GM19395 (cell line): ENCODE measurements around the gene TCF12.
A peak's percentile ranks its signal among the peaks of the same experiment; 100 is the strongest.

Experiments used
- ATAC-seq: cut with Tn5 transposase; IDR thresholded peaks from one replicate; pipeline ENCODE4 v1.9.1; 2021; ENCODE audit warnings: mild to moderate bottlenecking, moderate library complexity; ENCODE audit not compliant: unreplicated experiment

The TCF12 gene

DNA sequence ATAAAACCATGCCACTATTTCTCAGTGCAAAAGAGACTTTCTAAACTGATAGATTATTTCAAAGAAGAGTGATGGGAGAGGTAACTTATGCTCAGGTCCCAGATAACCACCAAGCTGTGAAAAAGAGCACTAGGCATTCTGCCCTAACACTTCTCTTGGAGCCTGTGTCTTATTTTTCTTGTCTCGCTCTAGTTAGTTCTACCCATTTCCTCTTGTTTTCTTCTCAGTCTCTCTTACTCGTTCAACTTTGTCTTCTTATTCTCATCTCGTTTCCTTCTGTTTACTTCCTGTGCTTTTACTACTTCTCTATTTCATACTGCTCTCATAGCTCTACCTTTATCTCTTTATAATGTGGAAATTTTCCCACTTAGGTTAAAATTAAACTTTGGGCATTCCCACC is 366.1 kb downstream of the TCF12 start:
- peak; percentile 53 for ATAC-seq

DNA sequence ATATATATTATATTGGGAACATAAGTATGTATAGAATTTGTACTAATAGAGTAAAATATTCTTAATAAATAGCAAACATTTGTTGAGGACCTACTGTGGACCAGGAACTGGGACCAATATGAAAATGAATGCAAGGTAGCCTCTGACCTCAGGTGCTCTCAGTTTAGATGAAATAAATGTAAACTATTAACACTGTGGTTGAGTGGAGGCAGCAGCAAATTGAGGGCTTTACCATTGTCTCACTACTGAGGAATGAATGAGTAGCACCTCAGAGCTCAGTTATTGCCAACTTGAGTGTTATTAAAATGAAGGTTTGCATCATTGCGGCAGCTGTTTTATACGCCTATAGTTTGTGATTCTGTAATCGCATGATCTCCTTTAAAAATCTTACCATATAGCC is 366.9 kb downstream of the TCF12 start:
- peak; percentile 37 for ATAC-seq

DNA sequence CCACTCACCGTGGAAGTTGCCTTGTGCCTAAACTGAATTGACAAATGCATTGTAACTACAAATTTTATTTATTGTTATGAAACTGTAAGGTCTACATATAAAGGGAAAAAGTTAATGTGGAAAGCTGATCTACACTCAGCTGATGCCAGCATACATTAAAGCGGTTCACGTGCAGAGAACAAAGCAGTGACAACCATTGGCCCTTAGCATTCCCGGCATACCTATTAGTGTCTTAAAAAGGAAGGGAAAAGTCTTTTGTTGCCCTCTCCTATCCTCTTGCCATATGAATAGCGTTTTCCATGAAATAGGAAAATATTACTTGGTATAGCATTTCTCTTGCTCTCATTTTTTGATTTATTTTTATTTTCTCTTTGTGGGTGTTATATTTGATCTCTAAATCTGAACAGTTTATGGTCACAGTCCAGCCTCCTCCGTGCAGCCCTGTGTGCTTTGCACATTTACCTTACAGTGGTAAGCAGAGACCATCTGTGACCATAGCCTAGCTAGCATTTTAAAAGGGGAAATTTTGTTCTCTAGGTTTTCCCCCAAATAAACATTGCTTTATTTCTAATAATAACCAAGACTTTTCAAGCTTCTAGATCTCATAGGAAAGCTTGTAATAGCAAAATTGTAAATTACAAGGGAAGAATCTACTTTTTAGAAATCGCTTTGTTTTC is 368.1 kb downstream of the TCF12 start:
- no peak for ATAC-seq

DNA sequence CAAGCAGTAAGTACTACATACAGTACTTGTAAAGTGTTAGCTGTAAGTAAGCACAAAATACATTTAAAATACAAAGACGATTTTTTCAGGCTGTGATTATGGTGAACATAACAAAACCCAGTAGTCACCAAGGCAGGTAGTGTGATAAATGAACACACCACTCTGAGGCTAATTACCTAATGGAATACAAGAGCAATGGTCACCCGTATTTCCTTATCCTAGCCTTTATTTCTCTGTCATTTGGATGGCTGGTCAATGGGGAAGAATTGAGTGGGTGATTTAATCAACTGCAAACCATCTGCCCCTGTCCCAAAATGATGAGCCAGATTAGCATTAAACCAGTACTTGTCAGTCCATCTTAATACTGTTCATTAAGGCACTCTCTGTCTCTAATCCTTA is 368.7 kb downstream of the TCF12 start:
- ATAC-seq: no peak

DNA sequence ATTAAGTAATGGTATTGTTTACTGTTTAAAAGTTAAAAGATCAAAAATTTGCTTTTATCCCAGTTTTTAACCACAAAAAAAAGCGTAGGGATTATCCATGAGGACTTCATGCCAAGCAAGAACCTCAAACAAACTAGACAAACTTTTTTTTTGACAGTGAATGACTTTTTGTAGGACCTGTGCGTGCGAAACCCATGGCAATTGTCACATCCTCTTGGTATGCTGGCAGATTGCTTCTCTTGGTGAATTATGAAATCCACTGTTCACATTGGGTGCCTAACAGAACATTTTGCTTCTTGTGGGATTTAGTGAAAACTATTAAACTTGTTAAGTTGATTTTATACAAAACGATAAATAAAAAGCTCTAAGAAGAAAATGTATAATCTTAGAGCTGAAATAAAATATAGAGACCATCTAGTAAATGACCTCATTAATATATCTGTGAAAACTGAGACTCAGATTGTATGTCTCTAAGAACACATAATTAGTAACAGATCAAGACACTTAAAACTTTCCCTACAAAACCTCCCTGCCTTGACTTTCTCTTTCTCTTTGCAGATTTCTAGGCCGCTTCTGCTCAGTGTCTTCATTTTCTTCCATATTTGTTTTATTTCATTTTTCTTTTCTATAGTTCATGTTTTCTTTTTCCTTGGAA is 370.6 kb downstream of the TCF12 start:
- ATAC-seq: no peak

DNA sequence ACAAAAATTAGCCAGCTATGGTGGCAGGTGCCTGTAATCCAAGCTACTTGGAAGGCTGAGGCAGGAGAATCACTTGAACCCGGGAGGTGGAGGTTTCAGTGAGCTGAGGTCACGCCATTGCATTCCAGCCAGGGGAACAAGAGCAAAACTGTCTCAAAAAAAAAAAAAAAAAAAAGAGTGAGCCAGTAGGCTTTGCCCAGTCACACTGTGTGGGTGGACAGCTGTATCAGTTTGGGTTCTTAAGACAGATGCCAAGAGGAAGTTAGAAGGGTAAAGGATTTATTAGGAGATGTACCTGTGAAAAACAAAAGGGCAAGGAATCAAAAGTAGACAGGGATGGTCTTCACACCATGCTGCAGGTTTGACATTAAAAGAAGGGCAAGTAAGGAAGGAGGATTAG is 371.7 kb downstream of the TCF12 start:
- no peak for ATAC-seq

DNA sequence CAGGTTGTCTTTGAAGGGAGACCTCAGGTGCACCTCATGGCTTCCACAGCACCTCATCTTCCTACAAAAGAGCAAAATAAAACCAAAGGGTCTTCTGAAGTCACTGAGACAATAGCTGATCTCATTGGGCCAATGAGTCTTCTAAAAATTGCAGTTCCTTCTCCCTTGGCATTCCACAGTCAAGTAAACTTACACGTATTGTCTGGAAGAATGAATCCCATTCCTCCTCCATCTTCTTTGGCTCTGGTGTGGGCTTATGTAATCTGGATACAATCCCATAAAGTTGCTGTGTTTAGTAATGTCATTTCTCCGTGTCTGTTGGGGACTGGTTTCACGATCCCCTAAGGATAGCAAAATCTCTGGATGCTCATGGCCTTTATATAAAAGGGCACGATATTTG is 372.4 kb downstream of the TCF12 start:
- no peak for ATAC-seq

DNA sequence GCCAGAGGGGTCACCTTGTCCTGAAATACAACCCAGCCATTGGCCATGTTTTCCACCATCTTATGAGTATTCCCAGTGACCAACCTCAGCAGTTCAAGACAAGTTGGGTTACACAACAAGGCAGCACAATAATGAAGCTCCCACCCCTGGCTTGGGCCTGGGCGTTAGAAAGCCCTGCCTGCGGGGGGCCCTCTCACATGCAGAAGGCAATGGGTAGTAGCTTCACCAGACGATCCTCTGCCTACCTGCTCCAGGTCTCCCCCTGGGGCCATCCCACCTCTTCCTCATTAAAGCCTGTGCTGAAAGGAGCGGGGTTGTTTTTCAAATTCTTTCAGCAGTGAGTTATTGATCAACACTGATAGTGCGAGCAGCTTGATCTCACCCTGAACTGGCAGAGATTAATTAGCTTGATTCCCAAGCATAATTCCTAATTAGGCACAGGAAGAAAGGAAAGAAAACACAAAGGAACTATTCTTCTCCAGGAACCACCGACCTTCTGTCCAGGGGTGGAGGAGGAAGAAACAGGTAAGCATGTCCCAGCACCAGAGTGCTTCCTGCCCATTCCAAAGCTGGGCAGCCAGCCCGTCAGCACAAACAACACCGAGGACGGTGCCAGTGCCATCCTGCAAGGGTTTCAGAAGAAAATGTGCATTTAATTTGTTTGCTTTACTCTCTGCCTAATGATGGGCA is 378.2 kb downstream of the TCF12 start:
- ATAC-seq: no peak

DNA sequence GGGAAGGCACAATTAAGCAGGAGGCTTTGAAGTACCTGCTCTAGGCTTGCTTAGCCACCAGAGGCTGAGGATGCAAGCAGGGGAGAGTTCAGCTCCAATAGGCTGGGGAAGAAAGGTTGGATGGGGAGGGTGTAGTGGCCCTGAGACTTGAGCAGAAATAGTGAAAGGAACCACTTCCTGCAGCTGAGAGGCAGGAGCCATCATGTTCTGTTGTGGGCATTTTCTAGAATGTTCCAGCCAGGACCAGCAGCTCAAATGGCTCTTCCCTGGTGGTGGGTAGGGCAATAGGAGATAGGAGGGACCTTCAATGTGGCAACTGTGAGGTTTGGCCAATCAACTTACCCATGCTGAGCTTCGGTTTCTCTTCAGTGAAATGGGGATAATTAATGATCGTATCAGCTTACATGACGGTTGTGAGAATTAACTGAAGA is 378.7 kb downstream of the TCF12 start:
- ATAC-seq: no peak

DNA sequence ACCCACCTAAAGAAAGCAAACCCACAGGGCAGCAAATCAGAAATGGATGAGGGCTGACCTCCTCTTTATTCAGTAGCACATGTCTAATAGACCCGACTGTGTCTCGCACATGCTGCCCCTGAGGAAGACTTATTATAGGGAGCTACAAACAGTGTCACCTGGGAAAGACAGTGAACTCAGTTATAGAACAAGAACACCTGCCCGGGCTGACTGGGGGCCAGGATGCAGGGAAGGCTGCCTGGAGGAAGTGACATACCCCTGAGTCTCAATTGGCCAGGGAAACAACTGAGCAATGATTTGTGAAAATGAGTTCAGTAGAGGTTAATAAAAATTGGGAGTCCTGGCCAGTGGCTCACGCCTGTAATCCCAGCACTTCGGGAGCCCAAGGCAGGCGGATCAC is 379.2 kb downstream of the TCF12 start:
- ATAC-seq: no peak

DNA sequence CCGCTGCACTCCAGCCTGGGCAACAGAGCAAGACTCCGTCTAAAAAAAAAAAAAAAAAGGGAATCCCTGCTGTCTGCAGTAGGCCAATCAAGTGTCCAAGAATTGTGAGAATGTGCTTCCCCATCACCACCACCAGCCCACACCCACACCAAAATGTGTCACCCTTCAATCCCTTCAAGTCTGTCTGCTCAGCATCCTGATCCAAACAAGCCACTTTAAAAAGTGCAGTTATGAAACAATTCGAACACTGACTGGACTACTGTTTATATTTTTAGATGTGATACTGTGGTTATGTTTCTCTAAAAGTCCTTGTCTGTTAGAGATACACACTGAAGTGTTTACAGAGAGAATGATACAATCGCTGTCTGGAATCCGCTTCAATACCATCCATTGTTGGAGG is 379.8 kb downstream of the TCF12 start:
- no peak for ATAC-seq

DNA sequence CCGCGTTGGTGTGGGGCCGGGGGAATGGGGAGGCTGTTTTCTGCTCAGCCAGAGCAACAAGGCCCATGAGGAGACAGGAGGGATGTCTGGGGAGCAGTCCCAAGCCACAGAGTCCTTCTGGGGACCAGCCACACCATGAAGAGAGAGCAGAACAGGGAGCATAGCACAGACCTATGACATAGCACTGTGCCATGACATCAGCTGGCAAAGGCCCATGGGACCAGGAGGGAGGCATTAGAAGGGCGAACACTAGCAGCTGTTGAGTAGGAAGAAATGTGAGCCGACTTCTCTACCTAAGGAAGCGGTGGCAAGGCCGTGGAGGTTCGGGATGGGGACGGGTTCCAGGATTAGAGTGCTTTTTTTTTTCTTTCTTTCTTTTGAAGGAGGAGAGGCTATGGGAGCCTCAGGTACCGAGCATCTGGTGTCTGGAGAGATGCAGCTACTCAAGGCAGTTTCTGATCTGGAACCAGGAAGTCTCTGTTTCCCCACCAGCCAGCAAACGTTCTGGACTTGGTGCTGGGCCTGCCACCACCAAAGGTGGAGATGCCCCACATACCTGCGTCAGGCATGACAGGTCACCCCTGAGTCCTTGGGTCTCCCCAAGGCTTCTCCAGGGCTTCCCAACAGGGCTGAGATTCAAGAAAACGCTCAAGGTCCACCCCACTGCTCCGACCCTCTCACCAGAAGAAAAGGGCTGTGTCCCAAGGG is 380.6 kb downstream of the TCF12 start:
- no peak for ATAC-seq

DNA sequence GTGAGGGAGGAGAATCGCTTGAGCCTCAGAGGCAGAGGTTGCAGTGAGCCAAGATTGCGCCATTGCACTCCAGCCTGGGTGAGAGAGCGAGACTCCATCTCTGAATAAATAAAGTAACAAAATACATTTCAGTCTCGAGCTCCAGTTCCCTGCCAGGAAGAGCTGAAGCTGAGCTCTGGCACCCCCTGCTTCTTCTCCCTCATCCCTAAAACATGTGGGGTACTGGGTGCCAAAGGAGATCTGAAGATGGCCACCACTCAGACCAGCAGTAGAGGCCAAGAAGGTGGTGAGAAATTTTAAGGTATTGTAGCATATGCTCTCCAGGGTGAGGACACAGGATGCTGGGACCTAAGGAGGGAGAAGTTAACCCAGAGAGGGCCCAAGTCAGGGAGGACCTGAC is 382.9 kb downstream of the TCF12 start:
- no peak for ATAC-seq

DNA sequence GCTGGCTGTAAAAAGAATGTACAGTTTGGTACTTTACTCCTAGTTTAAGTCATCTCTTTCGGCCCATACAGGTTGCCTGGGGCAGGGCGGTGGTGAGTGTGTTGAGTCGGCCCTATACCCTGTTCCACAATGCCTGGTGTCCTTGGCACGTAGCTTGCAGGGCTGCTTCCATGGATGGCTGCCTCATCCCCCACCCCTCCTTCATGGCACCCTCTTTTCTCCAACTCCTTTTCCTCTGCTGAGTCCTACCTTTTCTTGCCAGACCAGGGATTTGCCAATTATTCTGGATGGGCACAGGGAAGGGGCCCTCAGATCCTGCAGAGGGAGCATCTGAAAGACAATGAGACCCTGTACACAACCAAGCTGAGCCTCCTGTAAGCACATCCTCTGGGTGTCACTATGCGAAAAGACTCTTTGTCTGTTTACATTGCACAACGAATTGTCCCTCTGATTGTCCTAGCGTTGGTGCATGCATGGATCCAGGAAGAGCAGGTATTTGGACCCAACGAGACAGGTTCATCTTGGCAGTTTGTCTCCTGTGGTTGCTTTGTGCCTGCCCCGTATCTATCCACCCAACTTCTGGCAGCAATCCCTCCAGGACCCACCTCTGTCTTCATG is 384.3 kb downstream of the TCF12 start:
- ATAC-seq: no peak

DNA sequence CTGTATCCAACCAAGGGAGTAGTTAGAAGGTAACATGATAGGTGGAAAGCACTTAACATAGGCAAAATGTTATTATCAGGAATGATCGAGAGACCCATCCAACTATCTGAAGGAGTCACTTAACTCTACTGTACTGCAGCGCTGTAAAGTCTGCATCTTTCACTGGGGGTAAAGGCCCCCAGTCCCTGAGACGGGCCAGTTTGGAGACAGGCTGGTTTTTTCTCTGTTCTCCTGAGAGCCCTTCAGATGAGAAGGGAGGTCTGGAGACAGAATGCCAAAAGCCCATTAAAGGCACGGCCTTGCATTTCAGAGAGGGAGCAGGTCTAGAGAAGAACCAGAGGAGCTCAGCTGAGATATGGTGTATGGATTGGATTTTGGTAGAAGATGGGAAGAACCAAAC is 386.6 kb downstream of the TCF12 start:
- ATAC-seq: no peak

DNA sequence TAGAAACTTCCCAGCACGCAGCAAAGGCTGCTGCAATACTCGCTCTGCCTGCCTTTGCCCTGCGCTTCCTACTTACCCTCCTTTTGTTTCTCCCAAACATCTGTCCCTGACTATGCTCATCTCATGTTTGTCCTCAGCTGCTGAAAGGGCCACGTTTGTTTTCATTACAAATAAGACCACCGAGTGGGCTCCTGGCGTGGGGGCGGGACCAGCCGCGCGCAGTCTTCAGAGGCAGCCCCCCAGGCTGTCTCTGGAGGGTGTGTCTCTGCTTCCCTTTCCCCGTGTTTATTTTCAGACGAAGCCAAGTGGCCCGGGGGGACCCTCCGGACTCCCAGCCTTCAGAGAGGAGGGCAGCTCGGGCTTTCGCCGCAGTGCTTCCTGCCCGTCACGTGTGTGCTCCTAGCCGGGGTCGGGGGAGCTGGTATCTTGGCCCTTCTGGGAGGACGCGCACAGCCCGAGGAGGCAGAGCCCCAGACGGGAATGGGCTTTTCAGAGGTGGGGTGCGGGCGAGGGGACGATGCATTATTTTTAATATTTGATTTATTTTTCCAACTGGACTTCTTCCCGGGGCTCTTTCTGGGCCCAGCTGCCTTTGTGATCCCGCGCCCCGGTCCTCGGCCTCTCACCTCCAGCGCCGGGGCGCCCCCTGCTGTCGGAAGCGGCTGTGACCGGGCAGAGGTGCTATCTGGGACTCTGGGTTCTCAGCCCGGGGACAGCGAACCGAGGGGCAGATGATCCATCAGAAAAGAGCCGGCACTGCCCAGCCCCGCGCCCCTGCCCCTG is 387.9 kb downstream of the TCF12 start:
- ATAC-seq: peak; percentile 79

DNA sequence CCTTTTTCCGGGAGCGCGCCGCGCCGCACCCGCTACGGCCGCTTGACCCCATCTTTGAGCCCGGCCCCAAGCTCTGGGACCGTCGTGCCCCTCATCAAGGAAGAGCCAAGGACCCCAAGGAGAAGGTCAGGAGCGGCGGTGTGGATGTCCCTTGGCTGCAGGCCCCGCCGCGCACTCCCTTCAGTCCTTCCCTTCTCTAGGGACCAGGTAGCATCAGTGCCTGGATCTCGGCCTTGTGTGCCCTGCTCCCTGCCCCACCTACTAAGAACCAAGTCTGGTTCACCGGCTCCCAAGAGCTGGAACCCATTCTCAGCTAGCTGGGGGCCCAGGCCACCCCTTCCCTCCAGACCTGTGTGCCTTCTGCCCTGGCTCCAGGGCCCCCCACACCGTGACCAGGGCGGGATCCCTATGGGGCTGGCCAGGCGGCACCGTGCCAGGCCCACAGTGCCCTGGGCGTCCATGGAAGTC is 388.5 kb downstream of the TCF12 start:
- peak; percentile 12 for ATAC-seq

DNA sequence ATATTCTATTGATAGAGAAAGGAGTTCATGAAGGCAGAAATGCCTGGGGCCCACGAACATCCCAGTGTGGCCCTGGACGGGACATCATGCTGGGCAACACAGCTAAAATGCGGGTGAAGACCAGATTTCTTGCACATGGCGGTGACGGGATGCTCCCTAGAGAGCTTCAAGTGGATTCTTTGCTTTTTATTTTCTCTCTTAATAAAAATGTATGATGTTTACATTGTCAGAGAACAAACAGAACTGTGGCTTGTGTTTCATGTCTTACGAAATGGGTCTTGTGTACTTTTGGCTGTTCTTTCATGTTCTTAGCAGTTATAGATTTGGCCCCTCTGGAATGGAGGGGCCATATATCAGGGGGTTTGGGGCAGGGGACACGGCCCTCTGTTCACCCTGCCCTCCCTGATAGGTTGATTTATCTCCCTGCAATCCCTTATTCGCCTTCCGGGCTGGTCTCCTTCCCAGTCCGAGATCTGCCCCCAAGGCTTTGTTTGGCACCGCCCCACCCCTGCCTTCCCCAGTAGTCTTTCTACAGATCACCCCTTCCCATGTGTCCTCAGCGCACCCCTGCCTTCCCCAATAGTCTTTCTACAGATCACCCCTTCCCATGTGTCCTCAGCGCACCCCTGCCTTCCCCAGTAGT is 389.2 kb downstream of the TCF12 start:
- ATAC-seq: no peak

DNA sequence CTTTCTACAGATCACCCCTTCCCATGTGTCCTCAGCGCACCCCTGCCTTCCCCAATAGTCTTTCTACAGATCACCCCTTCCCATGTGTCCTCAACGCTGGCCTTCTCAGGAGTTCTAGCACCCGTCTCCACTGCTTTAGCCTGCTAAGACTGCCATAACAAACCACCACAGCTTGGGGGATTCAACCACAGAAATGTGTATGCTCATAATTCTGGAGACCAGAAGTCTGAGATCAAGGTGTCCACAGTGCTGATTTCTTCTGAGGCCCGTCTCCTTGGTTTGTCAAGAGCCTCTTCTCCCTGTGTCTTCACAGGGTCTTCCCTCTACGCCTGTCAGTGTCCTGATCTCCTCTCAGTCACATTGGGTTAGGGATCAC is 389.7 kb downstream of the TCF12 start:
- ATAC-seq: no peak
